ENCODE results near the gene PON1.

The PON1 gene

GRCh38 chr7:95317546-95317945, 6.8 kb downstream of the PON1 start:
- DNase-seq (ENCODE audit: low spot score), result no peak

DNA sequence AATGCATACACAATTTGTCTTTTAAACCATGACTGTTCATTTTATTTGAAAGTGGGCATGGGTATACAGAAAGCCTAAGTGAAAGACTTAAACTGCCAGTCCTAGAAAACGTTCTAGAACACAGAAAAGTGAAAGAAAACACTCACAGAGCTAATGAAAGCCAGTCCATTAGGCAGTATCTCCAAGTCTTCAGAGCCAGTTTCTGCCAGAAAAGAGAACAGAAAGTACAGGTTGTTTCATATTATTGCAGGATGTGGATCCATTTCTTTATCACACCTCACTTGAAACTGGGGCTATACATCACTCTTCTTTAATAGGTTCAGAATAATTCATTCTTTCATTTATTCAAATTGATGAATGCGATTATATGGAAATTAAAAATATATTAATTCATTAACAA, 7.7 kb downstream of the PON1 start:
- no peak for DNase-seq (ENCODE audit: low spot score)

DNA sequence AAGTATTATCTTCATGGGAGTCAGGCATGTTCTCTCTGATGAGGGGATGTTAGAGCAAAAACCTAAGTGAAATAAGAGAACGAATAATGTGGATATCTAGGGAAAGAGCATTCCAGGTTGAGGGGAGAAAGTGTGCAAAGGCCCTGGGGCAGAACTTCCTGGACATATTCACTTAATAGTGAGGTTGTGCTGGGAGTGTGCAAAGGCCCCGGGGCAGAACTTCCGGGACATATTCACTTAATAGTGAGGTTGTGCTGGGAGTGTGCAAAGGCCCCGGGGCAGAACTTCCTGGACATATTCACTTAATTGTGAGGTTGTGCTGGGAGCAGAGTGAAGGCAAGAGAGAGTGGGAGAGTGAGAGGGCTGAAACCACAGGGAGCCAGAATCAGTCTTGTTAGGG, 11.8 kb downstream of the PON1 start:
- no peak for DNase-seq (ENCODE audit: low spot score)

- DNase-seq (ENCODE audit: low spot score), result no peak
Measured at GRCh38 chr7:95311389-95311788, 12.9 kb downstream of the PON1 start.

DNA sequence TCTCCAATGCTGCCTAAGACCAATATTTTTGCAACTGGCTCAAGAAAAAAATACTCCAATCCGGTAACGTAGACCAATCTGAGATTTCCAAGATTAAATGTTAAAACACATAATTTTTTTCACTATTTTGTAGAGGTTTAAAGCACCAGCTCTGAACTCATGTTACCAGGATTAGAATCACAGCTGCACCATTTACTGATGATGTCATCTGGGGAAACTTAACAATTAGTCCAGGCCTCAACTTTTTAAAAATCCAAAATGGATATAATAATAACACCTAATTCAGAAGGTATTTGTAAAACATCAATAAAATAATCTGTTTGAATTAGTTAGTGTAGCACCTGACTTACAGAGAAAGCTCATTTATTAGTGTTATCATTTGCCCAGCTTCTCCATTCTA, 14.4 kb downstream of the PON1 start:
- no peak for DNase-seq (ENCODE audit: low spot score)

GRCh38 chr7:95304990-95305389, 19.3 kb downstream of the PON1 start:
- no peak for DNase-seq (ENCODE audit: low spot score)

GRCh38 chr7:95303013-95303905, 21.1 kb downstream of the PON1 start:
- DNase-seq (ENCODE audit: low spot score), result no peak

DNA sequence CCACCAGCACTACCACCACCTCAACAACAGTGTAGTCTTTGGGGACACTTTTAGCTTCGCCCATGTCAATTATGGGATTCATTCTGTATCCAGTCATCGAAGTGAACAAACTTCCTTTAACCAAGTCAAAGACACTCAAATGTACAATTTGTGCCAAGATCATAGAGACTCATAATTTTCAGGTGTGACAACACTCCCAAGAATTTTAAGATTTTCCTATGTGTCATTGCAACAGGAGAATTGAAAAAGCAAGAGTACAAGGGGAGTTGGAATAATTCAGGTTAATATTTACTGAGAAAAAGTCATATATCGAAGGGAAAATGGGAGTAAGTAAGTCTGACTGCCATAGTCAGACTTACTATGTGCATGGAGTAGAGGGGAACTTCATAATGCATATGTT, 26.2 kb downstream of the PON1 start:
- no peak for DNase-seq (ENCODE audit: low spot score)

- no peak for DNase-seq (ENCODE audit: low spot score)
Measured at GRCh38 chr7:95297041-95297440, 27.3 kb downstream of the PON1 start.

DNA sequence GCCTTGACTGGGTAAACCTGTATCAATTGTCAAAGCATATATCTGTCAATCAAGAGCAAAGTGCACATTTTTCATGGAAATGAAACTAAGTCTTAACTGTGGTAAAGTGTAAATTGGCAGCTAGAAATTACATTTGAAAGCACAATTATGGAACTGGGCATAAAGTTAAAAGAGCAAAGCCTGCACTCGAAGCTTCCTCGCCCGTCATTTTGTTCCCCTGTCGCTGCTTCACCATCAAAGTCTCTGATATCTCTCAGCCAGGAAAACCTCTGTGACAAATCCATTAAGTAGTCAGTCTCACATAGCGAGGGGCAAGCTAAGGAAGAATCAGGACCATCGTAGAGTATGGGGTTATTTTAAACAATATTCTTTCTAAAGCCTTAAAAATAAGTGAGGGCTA, 27.9 kb downstream of the PON1 start:
- no peak for DNase-seq (ENCODE audit: low spot score)

DNA sequence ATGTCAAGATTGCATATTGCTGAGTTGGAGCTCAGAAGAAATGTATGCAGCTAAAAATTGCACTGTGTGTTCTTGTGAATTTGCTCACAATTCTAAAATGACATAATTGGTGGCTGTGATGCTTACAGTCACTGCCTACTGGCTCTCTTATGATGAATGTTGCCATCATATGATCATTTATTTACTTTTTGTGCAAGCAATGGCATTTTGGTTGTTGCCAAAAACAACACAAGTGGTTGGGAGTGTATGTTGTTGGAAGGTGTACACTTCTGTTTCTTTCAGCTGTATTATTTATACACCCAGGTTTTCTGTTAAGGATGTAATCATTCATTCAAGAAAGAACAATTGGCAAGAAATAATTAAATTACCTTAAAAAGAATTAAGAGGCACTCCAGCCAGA, 28.9 kb downstream of the PON1 start:
- no peak for DNase-seq (ENCODE audit: low spot score)

DNA sequence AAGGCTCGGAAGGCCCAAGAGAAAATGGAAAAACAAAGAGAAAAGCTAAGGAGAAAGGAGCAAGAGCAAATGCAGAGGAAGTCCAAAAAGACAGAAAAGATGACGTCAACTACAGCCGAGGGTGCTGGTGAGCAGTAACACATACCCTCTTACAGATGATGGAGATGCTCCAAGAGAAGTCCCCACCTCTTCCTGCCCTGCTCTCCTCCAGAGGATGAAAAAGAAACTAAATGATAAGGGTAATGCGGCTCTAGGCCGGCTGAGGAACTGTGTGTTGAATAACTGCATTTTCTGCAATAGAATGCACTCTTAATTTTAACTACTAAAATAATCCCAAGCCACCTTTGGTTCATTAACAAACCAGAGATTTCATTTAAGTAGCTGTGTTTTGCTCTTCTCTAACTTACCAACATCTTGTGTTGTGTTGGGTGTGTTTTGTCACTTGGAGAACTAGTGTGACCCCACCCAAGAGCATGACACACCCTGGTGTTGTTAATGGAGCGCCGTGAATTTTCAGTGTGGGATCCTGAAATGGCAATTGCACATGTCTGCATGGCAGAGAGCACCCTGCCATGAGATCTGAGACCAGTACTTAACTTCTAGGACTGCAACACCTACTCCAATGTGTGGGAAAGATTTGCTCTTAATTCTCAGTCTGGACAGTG, 34.0 kb downstream of the PON1 start:
- no peak for DNase-seq (ENCODE audit: low spot score)

DNA sequence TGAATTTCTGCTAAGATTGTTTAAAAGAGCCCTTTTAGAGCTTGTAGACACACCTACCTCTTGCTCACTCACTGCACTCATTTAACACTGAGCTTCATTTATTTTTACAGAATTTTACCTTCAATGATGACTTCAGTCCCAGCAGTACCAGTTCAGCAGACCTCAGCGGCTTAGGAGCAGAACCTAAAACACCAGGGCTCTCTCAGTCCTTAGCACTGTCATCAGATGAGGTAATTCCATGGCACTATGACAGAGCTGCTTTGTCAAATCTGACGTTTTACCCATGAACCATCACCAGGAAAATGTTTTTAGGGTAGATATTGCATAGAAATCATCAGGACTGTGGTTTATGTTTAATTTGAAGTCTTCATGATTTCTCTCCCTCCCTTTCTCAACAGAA, 38.2 kb downstream of the PON1 start:
- DNase-seq (ENCODE audit: low spot score), result no peak

GRCh38 chr7:95279417-95279816, 44.9 kb downstream of the PON1 start:
- no peak for DNase-seq (ENCODE audit: low spot score)

DNA sequence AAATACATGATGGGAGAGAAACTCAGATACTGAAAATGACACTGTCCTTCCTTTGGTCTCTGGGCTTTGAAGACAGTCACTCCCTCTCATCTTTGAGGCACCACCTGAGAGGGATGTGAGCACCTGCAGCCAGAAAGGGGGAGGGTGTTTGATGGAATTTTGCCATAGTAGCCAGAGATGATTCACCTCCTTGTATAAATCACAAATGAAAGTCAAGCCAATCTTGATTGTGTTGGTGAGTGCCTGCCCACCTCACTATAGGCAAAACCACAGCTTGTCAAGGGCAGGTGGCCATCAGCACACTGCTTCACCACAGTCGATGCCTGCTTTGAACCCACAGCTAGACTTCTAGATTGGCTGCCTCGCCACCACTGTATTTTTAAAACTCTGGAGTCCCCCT, 48.2 kb downstream of the PON1 start:
- DNase-seq (ENCODE audit: low spot score), result no peak

DNA sequence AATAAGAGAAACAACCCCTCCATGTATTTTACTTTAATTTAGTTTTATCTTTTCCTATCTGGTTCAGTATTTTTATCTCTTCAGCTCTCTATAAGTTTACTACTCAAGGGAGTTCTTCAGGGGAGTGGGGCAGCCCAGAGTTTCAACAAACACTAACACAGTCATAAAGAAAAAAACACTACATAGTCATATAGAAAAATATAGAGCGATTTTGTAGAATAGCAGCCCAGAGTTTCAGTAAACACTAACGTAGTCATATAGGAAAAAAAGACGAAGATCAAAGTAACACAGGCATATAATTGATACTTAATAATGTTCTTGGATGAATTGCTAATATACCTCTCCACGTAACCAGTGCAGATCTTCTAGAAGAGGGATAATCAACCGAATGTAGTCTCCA, 54.7 kb downstream of the PON1 start:
- no peak for DNase-seq (ENCODE audit: low spot score)

GRCh38 chr7:95267754-95268153, 56.6 kb downstream of the PON1 start:
- DNase-seq (ENCODE audit: low spot score), result no peak

DNA sequence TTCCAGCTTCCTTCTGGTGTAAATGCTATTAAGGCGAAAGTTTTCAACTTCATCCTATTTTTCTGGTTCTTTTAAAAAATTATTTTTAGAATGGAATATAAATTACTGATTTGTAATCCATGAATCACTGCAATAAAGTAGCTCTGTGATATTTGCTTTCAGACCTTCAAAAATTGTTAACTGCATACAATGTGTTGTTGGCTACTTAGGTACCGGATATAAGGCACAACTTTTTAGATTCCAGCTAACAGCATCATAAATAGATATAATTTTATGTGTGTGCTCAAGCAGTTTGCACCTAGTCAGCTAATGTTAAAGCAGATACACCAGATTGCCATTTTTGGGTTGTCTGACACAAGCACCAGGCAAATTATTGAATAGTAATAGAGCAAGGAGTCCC, 58.7 kb downstream of the PON1 start:
- no peak for DNase-seq (ENCODE audit: low spot score)

DNA sequence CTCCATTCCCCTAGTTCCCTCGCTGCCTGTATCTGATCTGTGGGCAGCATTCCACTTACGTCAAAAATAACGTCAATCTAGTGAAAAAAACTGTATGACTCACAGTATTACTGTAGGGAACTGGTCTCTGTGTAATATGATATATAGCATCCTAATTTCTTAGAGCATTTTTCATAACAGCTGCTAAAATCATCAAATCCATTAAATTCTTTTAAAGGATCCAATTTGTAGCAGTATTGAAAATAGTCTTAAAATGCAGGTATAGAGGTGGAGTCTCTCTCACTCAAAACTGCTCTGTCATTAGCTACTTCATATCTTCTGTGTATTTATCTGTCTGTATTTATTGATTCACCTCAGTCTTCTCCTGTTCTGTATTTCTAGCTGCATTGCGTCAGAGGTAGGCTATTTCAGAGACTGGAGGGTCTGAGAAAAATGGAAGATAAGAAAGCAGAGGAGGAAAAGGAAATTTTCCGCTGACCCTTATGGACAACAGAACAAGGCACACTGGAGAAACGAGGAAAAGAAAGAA, 59.9 kb downstream of the PON1 start:
- DNase-seq (ENCODE audit: low spot score), result no peak

DNA sequence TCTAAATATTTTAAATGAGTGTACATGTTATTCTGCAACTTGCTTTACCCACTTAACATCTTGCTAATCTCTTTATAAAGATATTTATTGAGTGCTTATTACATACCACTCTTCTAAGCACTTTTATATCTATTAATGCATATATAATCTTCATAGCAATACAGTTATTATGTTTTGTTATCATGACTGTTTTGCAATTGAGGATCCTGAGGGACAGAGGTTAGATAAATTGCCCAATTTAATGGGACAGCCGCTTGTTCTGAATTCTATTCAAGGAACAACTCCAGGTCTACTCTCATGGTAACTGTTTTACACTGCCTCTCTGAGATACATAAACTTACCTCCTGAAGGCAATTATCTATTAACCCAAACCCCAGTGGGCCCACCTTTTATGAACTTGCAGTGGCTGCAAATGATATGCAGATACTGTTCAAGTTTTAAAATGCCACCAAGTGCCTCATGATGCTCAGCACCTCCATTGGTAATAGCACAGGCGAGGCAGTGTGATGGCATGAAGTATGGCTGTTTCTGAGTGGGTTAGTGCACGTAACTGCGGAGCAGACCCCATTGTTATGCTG, 60.5 kb downstream of the PON1 start:
- DNase-seq (ENCODE audit: low spot score), result no peak

DNA sequence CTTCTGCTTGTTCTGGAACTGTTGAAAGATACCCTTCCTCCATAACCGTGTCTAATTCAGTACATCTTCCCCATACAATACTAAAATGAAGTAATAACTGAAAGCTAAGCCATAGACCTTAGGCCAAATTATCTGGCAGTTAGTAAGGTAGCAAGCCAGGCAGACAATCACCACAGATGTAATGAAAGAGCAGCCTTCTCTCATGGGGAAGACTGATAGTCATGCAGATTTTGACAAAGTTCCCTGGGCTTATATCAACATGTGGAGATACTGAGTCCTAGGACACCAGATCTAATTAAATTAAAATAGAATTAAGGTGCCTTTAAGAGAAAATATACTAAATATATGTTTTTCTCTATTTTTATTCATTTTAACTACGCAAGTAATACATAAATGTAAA, 61.5 kb downstream of the PON1 start:
- no peak for DNase-seq (ENCODE audit: low spot score)

GRCh38 chr7:95261895-95262415, 62.4 kb downstream of the PON1 start:
- DNase-seq (ENCODE audit: low spot score), result no peak

DNA sequence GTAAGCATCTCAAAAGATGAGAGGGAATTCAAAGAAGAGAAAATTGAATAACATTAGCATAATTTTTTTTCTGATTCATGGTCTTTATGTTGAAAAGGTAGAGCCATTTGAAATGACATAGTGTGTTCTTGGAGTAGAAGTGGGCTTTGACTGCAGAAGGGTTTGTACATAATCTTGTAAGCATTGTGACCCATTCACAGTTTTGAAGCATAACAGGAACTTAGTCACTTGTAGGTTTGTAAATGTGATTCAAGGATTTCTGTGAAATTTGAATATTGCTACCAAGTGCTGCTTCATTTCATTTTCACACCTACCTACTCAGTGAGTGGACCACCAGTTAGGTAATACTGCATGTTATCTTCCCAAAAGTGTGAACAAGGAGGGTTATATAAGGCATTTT, 68.6 kb downstream of the PON1 start:
- DNase-seq (ENCODE audit: low spot score), result no peak
